Measurements from ENCODE around the gene CELF2.

The CELF2 gene

GRCh38 chr10:11111490-11111889 lies 93.8 kb downstream of the CELF2 start:
- no peak for DNase-seq (ENCODE audit: extremely low spot score)
- CTCF ChIA-PET, result interaction anchor here (0.7 to 6.3 kb wide), 11 partner anchors 8 to 167 kb away, joined by 3 to 56 read pairs (median 4); no protein-coding TSS in a partner anchor
- TF ChIP-seq CTCF (IDR thresholded peaks at IDR 0.05; ENCODE audit: control extremely low read depth, extremely low read depth, low read depth, missing control alignments), result no peak
- POLR2A ChIA-PET, result no interaction called here

- ChIA-PET POLR2A (no interaction called here), CTCF (interaction anchor here (0.8 to 6.3 kb wide), 12 partner anchors 11 to 165 kb away, joined by 3 to 56 read pairs (median 4); no protein-coding TSS in a partner anchor)
- no peak for TF ChIP-seq CTCF (IDR thresholded peaks at IDR 0.05; ENCODE audit: control extremely low read depth, extremely low read depth, low read depth, missing control alignments)
- no peak for DNase-seq (ENCODE audit: extremely low spot score)
Measured at GRCh38 chr10:11112718-11113117, 95.0 kb downstream of the CELF2 start.

GRCh38 chr10:11113156-11113555 lies 95.5 kb downstream of the CELF2 start:
- DNase-seq (ENCODE audit: extremely low spot score), result peak; percentile 40
- ChIA-PET POLR2A (no interaction called here), CTCF (interaction anchor here (0.7 to 6.3 kb wide), 16 partner anchors 8 to 165 kb away, joined by 3 to 56 read pairs (median 4); no protein-coding TSS in a partner anchor)
- TF ChIP-seq CTCF (IDR thresholded peaks at IDR 0.05; ENCODE audit: control extremely low read depth, extremely low read depth, low read depth, missing control alignments), result peak; percentile 35

GRCh38 chr10:11114269-11114668 lies 96.6 kb downstream of the CELF2 start:
- POLR2A ChIA-PET, result no interaction called here
- DNase-seq (ENCODE audit: extremely low spot score), result no peak
- CTCF ChIA-PET, result interaction anchor here (1.0 to 6.3 kb wide), 9 partner anchors 9 to 156 kb away, joined by 3 to 56 read pairs (median 4); no protein-coding TSS in a partner anchor
- no peak for TF ChIP-seq CTCF (IDR thresholded peaks at IDR 0.05; ENCODE audit: control extremely low read depth, extremely low read depth, low read depth, missing control alignments)

- ChIA-PET POLR2A (no interaction called here), CTCF (interaction anchor here (0.8 to 4.6 kb wide), 4 partner anchors 8 to 155 kb away, joined by 3 to 22 read pairs (median 3); no protein-coding TSS in a partner anchor)
- TF ChIP-seq CTCF (IDR thresholded peaks at IDR 0.05; ENCODE audit: control extremely low read depth, extremely low read depth, low read depth, missing control alignments), result no peak
- DNase-seq (ENCODE audit: extremely low spot score), result no peak
Measured at GRCh38 chr10:11115337-11115736, 97.7 kb downstream of the CELF2 start.

GRCh38 chr10:11116361-11116760 lies 98.7 kb downstream of the CELF2 start:
- TF ChIP-seq CTCF (IDR thresholded peaks at IDR 0.05; ENCODE audit: control extremely low read depth, extremely low read depth, low read depth, missing control alignments), result no peak
- CTCF ChIA-PET, result interaction anchor here (1.3 kb wide), 1 partner anchor 18 kb away, joined by 3 read pairs; no protein-coding TSS in a partner anchor
- POLR2A ChIA-PET, result no interaction called here
- no peak for DNase-seq (ENCODE audit: extremely low spot score)

Measured in GM10248 (cell line).